ENCODE data around the gene TLE4.
A peak's percentile ranks its signal among the peaks of the same experiment; 100 is the strongest.

Gene TLE4

DNA sequence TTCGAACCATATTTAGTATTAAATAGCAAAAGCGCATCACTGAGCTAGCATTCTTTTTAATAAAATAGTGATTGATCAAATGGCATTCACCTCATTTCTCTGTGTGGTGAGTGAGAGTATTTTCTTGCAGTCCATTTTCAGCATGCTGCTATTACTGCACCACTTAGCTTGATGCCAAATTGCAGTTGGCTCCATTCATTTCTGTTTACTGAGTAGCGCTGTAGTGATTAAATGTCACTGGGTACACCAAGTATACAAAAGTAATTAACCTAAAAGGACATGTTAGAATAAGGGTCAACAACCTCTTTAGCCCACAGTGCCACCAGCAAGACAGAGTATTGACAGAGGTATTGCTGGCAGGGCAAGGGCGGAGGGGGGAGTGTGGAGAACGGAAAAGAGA is 122.0 kb downstream of the TLE4 start:
- Mint-ChIP-seq H3K4me3 (no peak overlapping the region), H3K27me3 (no peaks in the 10 kb centered on the region), H3K27ac (no peak overlapping the region), H3K4me1 (peaks cover 65% of the 10 kb centered on the region), H3K9me3 (peaks cover 0 to 5% of the 10 kb centered on the region in 2 donors)
- DNase-seq (no peak), ATAC-seq (no peak)

DNA sequence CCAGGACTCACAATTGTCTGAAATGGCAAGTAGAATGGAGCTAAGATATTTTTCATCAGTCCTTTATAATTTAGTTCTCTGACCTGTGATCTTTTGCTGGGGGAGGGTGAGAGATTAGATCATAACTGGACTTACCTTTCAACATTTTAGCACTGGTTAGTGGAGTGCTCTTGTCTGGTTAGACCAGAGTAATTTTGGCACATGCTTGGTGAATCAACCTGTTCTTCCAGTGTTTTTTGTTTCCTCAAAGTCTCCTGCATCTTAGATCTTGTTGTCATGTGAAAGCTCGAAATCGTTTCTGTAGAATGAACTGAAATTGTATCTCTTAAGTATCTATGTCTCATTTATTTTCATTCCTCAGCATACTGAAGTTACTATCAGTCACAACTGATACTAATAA is 122.4 kb downstream of the TLE4 start:
- Mint-ChIP-seq H3K27ac (no peak overlapping the region), H3K4me3 (no peak overlapping the region), H3K27me3 (no peaks in the 10 kb centered on the region), H3K9me3 (peaks cover 0 to 5% of the 10 kb centered on the region in 2 donors), H3K4me1 (peaks cover 69% of the 10 kb centered on the region)
- no peak for DNase-seq
- ATAC-seq, result no peak

DNA sequence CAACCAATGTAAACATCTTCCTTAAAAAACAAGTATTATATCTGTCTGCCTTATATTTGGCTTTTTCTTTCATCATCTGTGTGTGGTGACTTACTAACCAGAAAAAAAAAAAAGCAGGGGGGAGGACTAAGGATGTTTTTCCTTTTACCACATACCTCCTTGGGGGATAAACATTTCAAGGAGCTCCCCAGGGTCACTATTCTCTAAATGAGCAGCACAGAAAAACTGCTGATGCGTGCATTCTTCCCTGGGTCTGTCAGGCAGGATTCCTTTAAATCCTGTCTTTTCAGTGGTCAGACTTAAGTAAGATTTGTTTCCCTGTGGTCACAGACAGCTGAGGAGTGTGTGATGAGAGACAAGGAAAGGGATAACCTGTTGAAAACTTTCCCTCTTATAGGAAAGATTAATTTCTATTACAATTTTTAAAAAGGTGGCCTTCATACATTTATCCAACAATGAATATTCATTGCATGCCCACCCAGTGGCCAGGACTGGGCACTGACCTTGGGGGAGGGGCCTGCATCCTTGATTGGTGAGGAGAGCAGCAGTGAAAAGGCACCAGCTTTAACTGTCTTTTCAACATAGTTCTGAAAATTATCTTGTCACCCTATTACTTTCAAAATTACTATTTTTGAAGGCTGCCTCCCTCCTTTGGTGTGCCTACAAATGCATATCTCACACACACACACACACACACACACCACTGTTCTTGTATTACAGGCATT is 123.1 kb downstream of the TLE4 start:
- no peak for DNase-seq
- Mint-ChIP-seq H3K4me3 (no peak overlapping the region), H3K27ac (no peak overlapping the region), H3K4me1 (peaks cover 73% of the 10 kb centered on the region), H3K27me3 (no peaks in the 10 kb centered on the region), H3K9me3 (peaks cover 0 to 5% of the 10 kb centered on the region in 2 donors)
- ATAC-seq, result peak; percentile 45

DNA sequence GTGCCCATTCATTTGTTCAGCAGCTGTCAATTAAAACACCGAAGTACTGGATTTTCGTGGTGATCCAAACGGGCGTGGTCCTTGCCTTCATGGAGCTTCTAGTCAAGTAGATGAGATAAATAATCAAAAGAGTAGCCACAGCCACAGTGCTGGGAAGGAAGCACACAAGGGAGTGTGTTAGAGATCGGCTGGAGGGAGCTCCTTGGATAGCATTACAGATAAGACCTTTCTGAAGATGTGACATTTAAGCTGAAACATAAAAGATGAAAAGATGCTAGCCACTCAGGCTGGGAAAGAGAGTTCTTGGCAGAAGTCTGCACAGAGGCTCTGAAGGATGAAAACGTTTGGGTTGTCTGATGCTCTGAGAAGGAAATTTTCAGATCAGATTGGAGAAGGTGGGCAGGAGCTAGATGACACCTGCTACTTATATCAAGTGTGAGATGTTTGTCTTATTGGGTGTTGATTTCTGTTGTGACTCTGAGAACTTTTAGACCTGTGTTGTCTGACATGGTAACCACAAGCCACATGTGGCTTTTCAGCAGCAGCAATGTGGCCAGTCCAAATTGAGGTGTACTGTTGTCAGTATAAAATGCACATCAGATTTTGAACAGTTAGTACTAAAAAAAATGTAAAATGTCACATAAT is 123.9 kb downstream of the TLE4 start:
- peak in 1 of 2 donors; percentile 24 for DNase-seq
- Mint-ChIP-seq H3K4me1 (peaks cover 78% of the 10 kb centered on the region), H3K27ac (no peak overlapping the region), H3K9me3 (peaks cover 0 to 5% of the 10 kb centered on the region in 2 donors), H3K27me3 (no peaks in the 10 kb centered on the region), H3K4me3 (peak overlapping the region in 1 of 2 donors; percentile 54)
- peak; percentile 78 for ATAC-seq

- Mint-ChIP-seq H3K4me3 (no peak overlapping the region), H3K9me3 (peaks cover 0 to 5% of the 10 kb centered on the region in 2 donors), H3K27me3 (no peaks in the 10 kb centered on the region), H3K4me1 (peaks cover 48% of the 10 kb centered on the region), H3K27ac (no peak overlapping the region)
- ATAC-seq (peak; percentile 42), DNase-seq (no peak)
These were observed 127.2 kb downstream of the TLE4 start for GRCh38 chr9:79698967-79699366.

GRCh38 chr9:79699479-79699878 is 127.7 kb downstream of the TLE4 start:
- Mint-ChIP-seq H3K27ac (no peak overlapping the region), H3K27me3 (no peaks in the 10 kb centered on the region), H3K4me1 (peaks cover 43% of the 10 kb centered on the region), H3K4me3 (no peak overlapping the region), H3K9me3 (peaks cover 0 to 5% of the 10 kb centered on the region in 2 donors)
- no peak for DNase-seq
- no peak for ATAC-seq

GRCh38 chr9:79700607-79701360 is 129.0 kb downstream of the TLE4 start:
- ATAC-seq, result no peak
- Mint-ChIP-seq H3K9me3 (no peaks in the 10 kb centered on the region), H3K27me3 (no peaks in the 10 kb centered on the region), H3K27ac (no peak overlapping the region), H3K4me1 (peaks cover 30% of the 10 kb centered on the region), H3K4me3 (no peak overlapping the region)
- DNase-seq, result no peak

GRCh38 chr9:79701651-79702050 is 129.9 kb downstream of the TLE4 start:
- no peak overlapping the region for H3K4me3 Mint-ChIP-seq
- H3K4me1 Mint-ChIP-seq, result peaks cover 28% of the 10 kb centered on the region
- no peak for ATAC-seq
- no peak for DNase-seq
- H3K27ac Mint-ChIP-seq, result no peak overlapping the region
- no peaks in the 10 kb centered on the region for H3K9me3 Mint-ChIP-seq
- no peaks in the 10 kb centered on the region for H3K27me3 Mint-ChIP-seq

- Mint-ChIP-seq H3K4me1 (peaks cover 17% of the 10 kb centered on the region), H3K27me3 (no peaks in the 10 kb centered on the region), H3K27ac (peak overlapping the region; percentile 30 to 57), H3K9me3 (no peaks in the 10 kb centered on the region), H3K4me3 (no peak overlapping the region)
- DNase-seq (no peak), ATAC-seq (no peak)
These were observed 133.9 kb downstream of the TLE4 start for GRCh38 chr9:79705704-79706103.

GRCh38 chr9:79706512-79706911 is 134.7 kb downstream of the TLE4 start:
- no peak for DNase-seq
- H3K27ac Mint-ChIP-seq, result no peak overlapping the region
- no peak overlapping the region for H3K4me3 Mint-ChIP-seq
- no peak for ATAC-seq
- no peaks in the 10 kb centered on the region for H3K27me3 Mint-ChIP-seq
- H3K4me1 Mint-ChIP-seq, result peaks cover 15% of the 10 kb centered on the region
- no peaks in the 10 kb centered on the region for H3K9me3 Mint-ChIP-seq

DNA sequence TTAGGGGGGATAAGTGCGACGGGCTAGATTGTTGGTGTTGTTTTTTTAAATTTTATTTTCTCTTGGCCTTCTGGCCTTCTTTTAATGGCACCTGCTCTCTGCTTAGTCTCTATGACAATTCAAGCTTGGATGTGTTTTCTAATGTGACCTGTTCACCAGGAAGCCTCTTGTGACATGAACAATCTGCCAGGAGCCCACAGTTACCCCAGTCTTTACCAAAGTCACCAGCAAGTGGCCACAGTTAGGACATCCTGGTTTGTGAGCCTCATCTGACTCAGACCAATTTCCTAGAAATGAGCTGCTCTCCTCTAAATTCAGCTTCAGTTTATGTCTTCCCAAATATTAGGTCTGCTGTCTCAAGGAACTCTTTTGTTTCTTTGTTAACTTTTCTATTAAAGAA is 135.8 kb downstream of the TLE4 start:
- Mint-ChIP-seq H3K27ac (peak overlapping the region in 1 of 2 donors; percentile 79), H3K27me3 (no peaks in the 10 kb centered on the region), H3K4me1 (peaks cover 15% of the 10 kb centered on the region), H3K4me3 (no peak overlapping the region), H3K9me3 (no peaks in the 10 kb centered on the region)
- peak; percentile 55 for ATAC-seq
- no peak for DNase-seq

- no peak overlapping the region for H3K27ac Mint-ChIP-seq
- H3K4me1 Mint-ChIP-seq, result peaks cover 15% of the 10 kb centered on the region
- no peaks in the 10 kb centered on the region for H3K9me3 Mint-ChIP-seq
- DNase-seq (no peak), ATAC-seq (no peak)
- no peak overlapping the region for H3K4me3 Mint-ChIP-seq
- no peaks in the 10 kb centered on the region for H3K27me3 Mint-ChIP-seq
These were observed 136.8 kb downstream of the TLE4 start for GRCh38 chr9:79708541-79708940.

DNA sequence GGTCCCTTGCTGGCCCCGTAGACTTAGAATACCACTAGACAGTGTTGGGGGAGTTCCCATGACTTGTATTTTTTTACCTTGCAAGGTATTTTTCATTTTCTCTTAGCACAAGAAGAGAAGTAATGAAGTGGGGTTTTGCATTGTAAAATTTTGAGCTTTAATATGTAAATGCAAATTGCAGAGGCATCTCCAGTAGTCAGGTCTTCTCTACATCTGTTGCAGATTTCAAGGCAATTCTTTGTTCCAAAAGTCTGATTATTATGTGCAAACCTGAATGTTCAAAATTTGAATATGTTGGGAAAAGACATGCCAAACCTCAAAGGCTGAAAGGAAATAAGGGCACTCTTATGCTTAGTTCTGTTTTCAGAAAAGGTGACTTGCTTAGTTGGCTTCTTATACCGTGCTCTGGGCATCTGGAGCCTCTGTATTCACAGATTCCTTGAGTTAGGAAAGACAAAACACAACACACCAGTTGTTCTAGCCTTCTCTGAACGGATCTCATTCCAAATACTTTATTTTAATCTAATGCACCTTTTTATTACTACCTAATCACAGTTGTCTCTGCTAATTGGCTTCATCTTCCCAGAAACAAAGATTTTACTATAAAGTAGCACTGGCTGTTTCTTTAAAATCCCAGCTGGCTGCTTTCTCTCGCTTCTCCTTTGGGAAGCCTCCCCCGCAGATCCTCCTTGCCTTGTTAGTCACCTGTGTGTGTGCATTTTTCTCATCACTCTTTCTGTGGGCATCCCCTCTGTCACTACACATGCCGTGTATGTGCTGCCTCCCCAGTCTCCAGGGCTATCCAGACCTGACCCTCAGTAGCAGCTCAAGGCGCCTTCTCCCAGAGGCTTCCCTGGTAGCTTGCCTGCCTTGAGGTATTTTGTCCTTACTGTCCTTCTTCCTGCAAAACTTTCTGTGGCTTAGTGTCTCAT is 138.2 kb downstream of the TLE4 start:
- no peak for ATAC-seq
- Mint-ChIP-seq H3K4me3 (no peak overlapping the region), H3K9me3 (peaks cover 0 to 4% of the 10 kb centered on the region in 2 donors), H3K27me3 (no peaks in the 10 kb centered on the region), H3K27ac (no peak overlapping the region), H3K4me1 (peaks cover 15% of the 10 kb centered on the region)
- DNase-seq, result no peak

DNA sequence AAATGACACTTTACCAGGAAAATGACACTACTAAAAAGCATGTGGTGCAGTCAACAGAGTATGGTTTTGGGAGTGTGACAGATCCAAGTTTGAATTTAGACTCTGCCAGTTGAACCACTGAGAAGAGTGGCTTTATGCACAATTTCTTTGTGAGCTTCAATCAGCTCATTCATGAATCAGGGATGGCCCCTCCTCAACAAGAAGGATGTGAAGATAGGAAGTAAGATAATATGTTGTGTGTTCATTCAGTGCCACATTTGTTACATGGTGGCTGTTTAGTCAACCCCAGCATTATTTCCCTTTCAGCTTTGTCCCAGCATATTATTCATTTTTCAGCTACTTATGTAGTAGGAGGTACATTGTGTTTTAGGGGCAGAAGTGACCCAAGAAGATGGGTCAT is 140.1 kb downstream of the TLE4 start:
- ATAC-seq (no peak), DNase-seq (no peak)
- Mint-ChIP-seq H3K9me3 (peaks cover 0 to 4% of the 10 kb centered on the region in 2 donors), H3K27me3 (no peaks in the 10 kb centered on the region), H3K4me3 (no peak overlapping the region), H3K27ac (no peak overlapping the region), H3K4me1 (peaks cover 12% of the 10 kb centered on the region)

GRCh38 chr9:79719021-79719420 is 147.3 kb downstream of the TLE4 start:
- ATAC-seq (no peak), DNase-seq (no peak)
- Mint-ChIP-seq H3K4me3 (no peak overlapping the region), H3K27ac (no peak overlapping the region), H3K9me3 (peaks cover 0 to 4% of the 10 kb centered on the region in 2 donors), H3K27me3 (no peaks in the 10 kb centered on the region), H3K4me1 (no peaks in the 10 kb centered on the region)

All from stimulated activated naive CD8-positive, alpha-beta T cell treated with anti-CD3 and anti-CD28 coated beads, Interleukin-15, amount 100 ng/mL, for 72 hours (primary cell).